ENCODE results near the gene PBX1.

PBX1 gene

DNA sequence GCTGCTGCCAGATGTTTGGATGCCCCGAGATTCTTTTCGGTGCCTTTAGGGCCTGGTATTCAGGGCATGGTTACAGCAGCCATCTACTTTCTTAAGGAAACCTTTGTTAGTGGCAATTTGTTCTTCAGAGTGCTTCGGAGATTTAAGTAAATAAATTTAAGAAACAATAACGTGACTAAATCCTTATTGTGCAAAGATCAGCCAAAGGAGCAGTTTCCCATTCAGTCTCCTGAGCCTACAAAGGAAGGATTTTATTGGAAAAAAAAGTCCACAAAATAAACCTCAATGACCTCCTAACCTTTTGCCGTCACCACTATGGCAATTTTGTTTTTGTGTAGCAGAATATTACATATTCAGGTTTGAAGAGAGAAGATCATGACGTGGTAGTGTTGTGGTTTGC lies 231.1 kb downstream of the PBX1 start:
- H3K4me3 ChIP-seq (ENCODE audit: low read depth in 1 of 2, low read length in 2 of 2): no peak overlapping the region
- no peak for ATAC-seq (ENCODE audit: insufficient read depth, low read depth)
- H3K4me1 ChIP-seq (ENCODE audit: insufficient read depth, low read length): no peaks in the 10 kb centered on the region
- no peak overlapping the region for H3K9ac ChIP-seq (ENCODE audit: low read depth, low read length)
- DNase-seq: no peak
- no peaks in the 10 kb centered on the region for H4K20me1 ChIP-seq (ENCODE audit: insufficient read depth, low read length)
- no peaks in the 10 kb centered on the region for H3K9me3 ChIP-seq (ENCODE audit: insufficient read depth, low read length, severe bottlenecking)
- no peak overlapping the region for H2AFZ ChIP-seq (ENCODE audit: low read depth, low read length)
- TF ChIP-seq, protein P1, sequence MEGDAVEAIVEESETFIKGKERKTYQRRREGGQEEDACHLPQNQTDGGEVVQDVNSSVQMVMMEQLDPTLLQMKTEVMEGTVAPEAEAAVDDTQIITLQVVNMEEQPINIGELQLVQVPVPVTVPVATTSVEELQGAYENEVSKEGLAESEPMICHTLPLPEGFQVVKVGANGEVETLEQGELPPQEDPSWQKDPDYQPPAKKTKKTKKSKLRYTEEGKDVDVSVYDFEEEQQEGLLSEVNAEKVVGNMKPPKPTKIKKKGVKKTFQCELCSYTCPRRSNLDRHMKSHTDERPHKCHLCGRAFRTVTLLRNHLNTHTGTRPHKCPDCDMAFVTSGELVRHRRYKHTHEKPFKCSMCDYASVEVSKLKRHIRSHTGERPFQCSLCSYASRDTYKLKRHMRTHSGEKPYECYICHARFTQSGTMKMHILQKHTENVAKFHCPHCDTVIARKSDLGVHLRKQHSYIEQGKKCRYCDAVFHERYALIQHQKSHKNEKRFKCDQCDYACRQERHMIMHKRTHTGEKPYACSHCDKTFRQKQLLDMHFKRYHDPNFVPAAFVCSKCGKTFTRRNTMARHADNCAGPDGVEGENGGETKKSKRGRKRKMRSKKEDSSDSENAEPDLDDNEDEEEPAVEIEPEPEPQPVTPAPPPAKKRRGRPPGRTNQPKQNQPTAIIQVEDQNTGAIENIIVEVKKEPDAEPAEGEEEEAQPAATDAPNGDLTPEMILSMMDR (IDR thresholded peaks at IDR 0.05; ENCODE audit: borderline replicate concordance, extremely low read depth, low read length, poor library complexity, severe bottlenecking): no peak
- no peak overlapping the region for H3K4me2 ChIP-seq (ENCODE audit: insufficient read depth, low read length)
- H3K27ac ChIP-seq (ENCODE audit: low read length): no peak overlapping the region
- H3K27me3 ChIP-seq (ENCODE audit: insufficient read depth, low read length, poor library complexity): peaks cover 19% of the 10 kb centered on the region
- no peaks in the 10 kb centered on the region for H3K79me2 ChIP-seq (ENCODE audit: insufficient read depth, low read length)
- H3K36me3 ChIP-seq (ENCODE audit: insufficient read depth, low read length): no peaks in the 10 kb centered on the region

DNA sequence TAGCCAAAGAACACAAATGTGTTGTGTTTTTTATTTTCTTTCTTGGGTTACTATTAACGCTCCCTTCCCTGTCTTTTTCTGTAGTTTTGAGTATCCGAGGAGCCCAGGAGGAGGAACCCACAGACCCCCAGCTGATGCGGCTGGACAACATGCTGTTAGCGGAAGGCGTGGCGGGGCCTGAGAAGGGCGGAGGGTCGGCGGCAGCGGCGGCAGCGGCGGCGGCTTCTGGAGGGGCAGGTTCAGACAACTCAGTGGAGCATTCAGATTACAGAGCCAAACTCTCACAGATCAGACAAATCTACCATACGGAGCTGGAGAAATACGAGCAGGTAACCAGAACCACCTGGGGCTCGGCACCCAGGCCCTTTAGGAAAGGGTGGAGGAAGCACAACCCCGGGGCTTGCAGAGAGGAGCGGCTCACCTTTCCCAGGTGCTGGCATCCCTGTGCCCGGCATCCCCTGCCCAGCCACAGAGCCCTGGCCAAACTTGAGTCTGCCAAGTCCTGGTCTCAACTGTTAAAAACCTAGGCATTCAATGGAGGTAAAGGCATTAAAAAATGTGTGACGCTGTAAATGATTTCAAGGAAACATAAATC lies 233.5 kb downstream of the PBX1 start:
- Histone ChIP-seq H3K9me3 (ENCODE audit: insufficient read depth, low read length, severe bottlenecking) (no peaks in the 10 kb centered on the region), H3K27ac (ENCODE audit: low read length) (no peak overlapping the region), H3K27me3 (ENCODE audit: insufficient read depth, low read length, poor library complexity) (peaks cover 17% of the 10 kb centered on the region), H4K20me1 (ENCODE audit: insufficient read depth, low read length) (no peaks in the 10 kb centered on the region), H3K36me3 (ENCODE audit: insufficient read depth, low read length) (no peaks in the 10 kb centered on the region), H3K4me2 (ENCODE audit: insufficient read depth, low read length) (no peak overlapping the region), H3K9ac (ENCODE audit: low read depth, low read length) (no peak overlapping the region), H3K4me3 (ENCODE audit: low read depth in 1 of 2, low read length in 2 of 2) (no peak overlapping the region), H3K4me1 (ENCODE audit: insufficient read depth, low read length) (no peaks in the 10 kb centered on the region), H3K79me2 (ENCODE audit: insufficient read depth, low read length) (no peaks in the 10 kb centered on the region), H2AFZ (ENCODE audit: low read depth, low read length) (no peak overlapping the region)
- ATAC-seq (ENCODE audit: insufficient read depth, low read depth) (no peak), DNase-seq (no peak)
- TF ChIP-seq EZH2 (IDR thresholded peaks at IDR 0.05; ENCODE audit: borderline replicate concordance, low read depth, low read length, severe bottlenecking): no peak
- TF ChIP-seq, protein P1 (IDR thresholded peaks at IDR 0.05; ENCODE audit: borderline replicate concordance, extremely low read depth, low read length, poor library complexity, severe bottlenecking): no peak

DNA sequence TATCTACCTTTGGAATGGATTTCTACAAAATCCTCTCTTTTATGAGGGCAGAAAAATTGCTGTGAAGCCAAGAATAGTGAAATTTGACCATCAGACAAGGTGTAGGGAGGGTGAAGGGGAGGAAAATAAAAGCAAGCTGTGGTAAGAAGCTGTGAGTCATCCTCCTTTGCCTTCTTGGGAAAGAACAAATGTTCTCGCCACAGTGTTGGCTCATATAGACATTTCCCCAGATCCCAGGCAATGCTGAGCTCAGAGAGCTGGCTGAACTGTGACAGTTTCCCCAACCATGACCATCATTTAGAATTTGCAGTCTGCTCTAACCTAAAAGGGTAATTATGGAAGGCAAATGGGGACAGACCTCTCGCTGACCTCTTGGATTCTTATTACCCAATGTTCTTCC lies 235.4 kb downstream of the PBX1 start:
- Histone ChIP-seq H3K27ac (ENCODE audit: low read length) (no peak overlapping the region), H3K9ac (ENCODE audit: low read depth, low read length) (no peak overlapping the region), H3K9me3 (ENCODE audit: insufficient read depth, low read length, severe bottlenecking) (no peaks in the 10 kb centered on the region), H4K20me1 (ENCODE audit: insufficient read depth, low read length) (no peaks in the 10 kb centered on the region), H3K79me2 (ENCODE audit: insufficient read depth, low read length) (no peaks in the 10 kb centered on the region), H3K27me3 (ENCODE audit: insufficient read depth, low read length, poor library complexity) (peaks cover 13% of the 10 kb centered on the region), H3K4me1 (ENCODE audit: insufficient read depth, low read length) (no peaks in the 10 kb centered on the region), H2AFZ (ENCODE audit: low read depth, low read length) (no peak overlapping the region), H3K36me3 (ENCODE audit: insufficient read depth, low read length) (no peaks in the 10 kb centered on the region), H3K4me2 (ENCODE audit: insufficient read depth, low read length) (no peak overlapping the region), H3K4me3 (ENCODE audit: low read depth in 1 of 2, low read length in 2 of 2) (no peak overlapping the region)
- DNase-seq (no peak), ATAC-seq (ENCODE audit: insufficient read depth, low read depth) (no peak)
- TF ChIP-seq EZH2 (IDR thresholded peaks at IDR 0.05; ENCODE audit: borderline replicate concordance, low read depth, low read length, severe bottlenecking): no peak
- TF ChIP-seq, protein P1 (IDR thresholded peaks at IDR 0.05; ENCODE audit: borderline replicate concordance, extremely low read depth, low read length, poor library complexity, severe bottlenecking): no peak

DNA sequence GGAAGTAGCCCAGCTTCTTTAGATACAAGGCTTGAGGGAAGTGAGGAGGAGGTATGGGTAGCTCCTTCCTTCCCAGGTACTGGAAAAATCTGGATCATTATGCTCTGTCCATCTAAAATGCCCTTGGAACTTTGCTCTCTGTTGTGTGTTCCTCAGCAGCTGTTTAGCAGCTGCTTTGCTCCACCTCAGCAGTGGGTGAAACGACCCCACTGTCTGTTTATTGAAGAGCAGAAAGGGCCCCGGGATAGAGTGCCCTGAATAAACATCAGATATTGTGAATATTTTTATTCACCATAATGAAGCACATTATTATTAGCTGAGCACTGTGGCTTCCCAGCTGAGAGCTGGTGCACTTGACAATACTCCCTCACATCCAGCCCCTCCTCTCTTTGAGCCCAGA lies 237.9 kb downstream of the PBX1 start:
- Histone ChIP-seq H4K20me1 (ENCODE audit: insufficient read depth, low read length) (no peaks in the 10 kb centered on the region), H2AFZ (ENCODE audit: low read depth, low read length) (no peak overlapping the region), H3K27ac (ENCODE audit: low read length) (no peak overlapping the region), H3K4me2 (ENCODE audit: insufficient read depth, low read length) (no peak overlapping the region), H3K9ac (ENCODE audit: low read depth, low read length) (no peak overlapping the region), H3K36me3 (ENCODE audit: insufficient read depth, low read length) (no peaks in the 10 kb centered on the region), H3K4me3 (ENCODE audit: low read depth in 1 of 2, low read length in 2 of 2) (no peak overlapping the region), H3K4me1 (ENCODE audit: insufficient read depth, low read length) (no peaks in the 10 kb centered on the region), H3K27me3 (ENCODE audit: insufficient read depth, low read length, poor library complexity) (peaks cover 9% of the 10 kb centered on the region), H3K79me2 (ENCODE audit: insufficient read depth, low read length) (no peaks in the 10 kb centered on the region), H3K9me3 (ENCODE audit: insufficient read depth, low read length, severe bottlenecking) (no peaks in the 10 kb centered on the region)
- ATAC-seq (ENCODE audit: insufficient read depth, low read depth) (no peak), DNase-seq (no peak)
- TF ChIP-seq, protein P1 (IDR thresholded peaks at IDR 0.05; ENCODE audit: borderline replicate concordance, extremely low read depth, low read length, poor library complexity, severe bottlenecking): no peak
- no peak for TF ChIP-seq EZH2 (IDR thresholded peaks at IDR 0.05; ENCODE audit: borderline replicate concordance, low read depth, low read length, severe bottlenecking)

Measured in DND-41 (cell line).